ENCODE results near the gene ITFG1.

DNA sequence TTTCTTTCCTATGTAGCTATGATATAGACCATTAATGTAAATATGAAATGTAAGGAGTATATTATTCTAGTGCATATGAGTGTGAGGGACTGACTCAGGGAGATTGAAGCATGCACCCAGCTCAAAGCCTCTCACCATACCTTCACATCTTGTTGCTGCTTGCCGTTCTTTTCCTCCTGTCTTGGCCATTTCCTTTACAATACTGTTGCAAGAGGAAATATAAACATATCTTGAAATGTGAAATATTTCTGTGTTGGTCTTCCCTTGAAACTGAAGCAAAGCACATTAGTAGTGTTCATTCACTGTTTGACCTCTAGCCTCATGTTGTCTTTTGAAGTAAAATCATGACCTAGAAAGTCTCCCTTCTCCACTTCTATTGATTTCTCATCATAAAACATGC, 46.8 kb upstream of the ITFG1 start:
- TF ChIP-seq, protein P1, sequence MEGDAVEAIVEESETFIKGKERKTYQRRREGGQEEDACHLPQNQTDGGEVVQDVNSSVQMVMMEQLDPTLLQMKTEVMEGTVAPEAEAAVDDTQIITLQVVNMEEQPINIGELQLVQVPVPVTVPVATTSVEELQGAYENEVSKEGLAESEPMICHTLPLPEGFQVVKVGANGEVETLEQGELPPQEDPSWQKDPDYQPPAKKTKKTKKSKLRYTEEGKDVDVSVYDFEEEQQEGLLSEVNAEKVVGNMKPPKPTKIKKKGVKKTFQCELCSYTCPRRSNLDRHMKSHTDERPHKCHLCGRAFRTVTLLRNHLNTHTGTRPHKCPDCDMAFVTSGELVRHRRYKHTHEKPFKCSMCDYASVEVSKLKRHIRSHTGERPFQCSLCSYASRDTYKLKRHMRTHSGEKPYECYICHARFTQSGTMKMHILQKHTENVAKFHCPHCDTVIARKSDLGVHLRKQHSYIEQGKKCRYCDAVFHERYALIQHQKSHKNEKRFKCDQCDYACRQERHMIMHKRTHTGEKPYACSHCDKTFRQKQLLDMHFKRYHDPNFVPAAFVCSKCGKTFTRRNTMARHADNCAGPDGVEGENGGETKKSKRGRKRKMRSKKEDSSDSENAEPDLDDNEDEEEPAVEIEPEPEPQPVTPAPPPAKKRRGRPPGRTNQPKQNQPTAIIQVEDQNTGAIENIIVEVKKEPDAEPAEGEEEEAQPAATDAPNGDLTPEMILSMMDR (IDR thresholded peaks at IDR 0.05) = no peak
- TF ChIP-seq POLR2A (IDR thresholded peaks at IDR 0.05) = no peak

All from heart left ventricle (tissue), 13 donors.